Coronary artery (tissue), 2 donors: Measurements from ENCODE around the gene GRIP1.
A peak's percentile ranks its signal among the peaks of the same experiment; 100 is the strongest.
"Not testable (repeated sequence)": the region's sequence is repeated elsewhere in the genome, so short reads cannot be mapped to it uniquely, and the experiment has no call there.

Experiments
- DNase-seq: peaks from one replicate; pipeline ENCODE4 v3.0.0-alpha.2; 2017; ENCODE audit warnings: low spot score
- H3K27ac ChIP-seq, 2 donors: fragments of 200-600 bp; sonication (generic); one replicate each; pipeline ENCODE4 v1.5.1; 2016 to 2019
- H3K4me3 ChIP-seq: fragments of 200-600 bp; sonication (generic); 2 replicates; pipeline ENCODE4 v1.5.1; 2016; ENCODE audit warnings: mild to moderate bottlenecking, moderate library complexity
- CTCF ChIP-seq: fragments of 200-600 bp; sonication (generic); IDR thresholded peaks from one replicate; pipeline ENCODE4 v1.5.1; 2019; ENCODE audit warnings: antibody characterized with exemption

GRIP1 gene

GRCh38 chr12:66312189-66312588, 366.7 kb downstream of the GRIP1 start:
- no peak for DNase-seq
- Histone ChIP-seq H3K27ac (no peak overlapping the region), H3K4me3 (no peak overlapping the region)
- TF ChIP-seq CTCF, result no peak

- no peak overlapping the region for H3K4me3 ChIP-seq
- no peak overlapping the region for H3K27ac ChIP-seq
- TF ChIP-seq CTCF, result no peak
- DNase-seq, result no peak
These were observed 369.3 kb downstream of the GRIP1 start for GRCh38 chr12:66309606-66310005.

GRCh38 chr12:66304296-66304900, 374.5 kb downstream of the GRIP1 start:
- DNase-seq, result no peak
- no peak for TF ChIP-seq CTCF
- H3K27ac ChIP-seq, result no peak overlapping the region
- H3K4me3 ChIP-seq, result no peak overlapping the region

GRCh38 chr12:66303316-66303804, 375.5 kb downstream of the GRIP1 start:
- DNase-seq, H3K27ac ChIP-seq, H3K4me3 ChIP-seq: not testable (repeated sequence)

- no peak for TF ChIP-seq CTCF
- DNase-seq, result no peak
- Histone ChIP-seq H3K4me3 (peak overlapping the region; percentile 76), H3K27ac (peak overlapping the region; percentile 71 to 78)
These were observed 376.1 kb downstream of the GRIP1 start for GRCh38 chr12:66302827-66303169.

GRCh38 chr12:66301944-66302826, 376.7 kb downstream of the GRIP1 start, which contains the start of gene HELB:
Gene HELB (plus strand): TSS chr12:66302493. CDS start chr12:66302604, 111 bp downstream.
- TF ChIP-seq CTCF, result no peak
- Histone ChIP-seq H3K4me3 (peak within 1 kb of the TSS; percentile 76), H3K27ac (peak within 1 kb of the TSS; percentile 71 to 78)
- peak; percentile 97 for DNase-seq

- DNase-seq, result no peak
- no peak overlapping the region for H3K4me3 ChIP-seq
- TF ChIP-seq CTCF, result no peak
- no peak overlapping the region for H3K27ac ChIP-seq
These were observed 381.0 kb downstream of the GRIP1 start for GRCh38 chr12:66297923-66298322.
